HG03571 (cell line): ENCODE data around the gene GPR25.
"Not testable (repeated sequence)": the region's sequence is repeated elsewhere in the genome, so short reads cannot be mapped to it uniquely, and the experiment has no call there.

Experiments used
- ATAC-seq: cut with Tn5 transposase; IDR thresholded peaks from one replicate; pipeline ENCODE4 v1.9.1; 2021; ENCODE audit not compliant: unreplicated experiment

Gene GPR25

GRCh38 chr1:200911361-200911760 lies 38.6 kb downstream of the GPR25 start:
- ATAC-seq, result no peak

- ATAC-seq, result not testable (repeated sequence)
These were observed 39.2 kb downstream of the GPR25 start for GRCh38 chr1:200911936-200912335.

GRCh38 chr1:200912737-200913407 lies 40.1 kb downstream of the GPR25 start:
- ATAC-seq, result no peak

- ATAC-seq, result no peak
These were observed 43.4 kb downstream of the GPR25 start for GRCh38 chr1:200916152-200916551.

GRCh38 chr1:200916681-200917080 lies 43.9 kb downstream of the GPR25 start:
- ATAC-seq, result no peak

- no peak for ATAC-seq
These were observed 44.6 kb downstream of the GPR25 start for GRCh38 chr1:200917291-200917817.

- ATAC-seq, result no peak
These were observed 45.2 kb downstream of the GPR25 start for GRCh38 chr1:200918006-200918405.

GRCh38 chr1:200919386-200919785 lies 46.6 kb downstream of the GPR25 start:
- ATAC-seq, result no peak

- no peak for ATAC-seq
These were observed 48.9 kb downstream of the GPR25 start for GRCh38 chr1:200921571-200922110.

- ATAC-seq, result no peak
These were observed 49.6 kb downstream of the GPR25 start for GRCh38 chr1:200922406-200922805.

GRCh38 chr1:200923601-200924000 lies 50.8 kb downstream of the GPR25 start:
- ATAC-seq, result no peak
